ENCODE results near the gene SLC24A1.

SLC24A1 gene

DNA sequence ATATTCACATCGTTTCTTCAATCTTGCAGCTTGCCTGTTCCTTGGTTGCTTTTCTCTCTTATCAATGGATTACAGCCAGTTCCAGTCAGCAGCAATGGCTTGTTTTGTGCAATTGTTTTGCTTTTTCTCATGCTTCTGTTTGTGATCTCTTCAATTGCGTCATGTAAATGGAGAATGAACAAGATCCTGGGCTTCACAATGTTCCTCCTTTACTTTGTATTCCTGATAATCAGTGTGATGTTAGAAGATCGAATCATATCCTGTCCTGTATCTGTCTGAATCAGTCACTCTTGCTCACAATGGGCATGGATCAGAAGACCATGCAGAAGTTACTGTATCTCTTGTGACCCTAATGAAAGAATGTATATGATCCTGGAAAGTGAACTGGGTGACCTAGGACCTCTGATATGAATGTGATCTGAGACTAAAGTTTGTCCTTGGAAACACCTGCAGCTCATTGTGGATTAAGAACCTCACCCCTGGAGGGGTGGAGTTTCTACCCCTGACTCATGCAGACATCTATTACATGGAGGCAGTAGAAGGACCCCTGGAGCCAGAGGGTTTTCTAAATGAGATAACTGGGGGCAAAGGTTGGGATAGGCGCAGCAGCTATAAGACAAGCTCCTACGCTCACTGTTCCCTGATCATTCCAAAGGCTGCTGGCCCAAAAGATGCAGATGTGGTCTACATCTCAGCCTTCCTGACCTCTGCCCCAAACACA, 32.2 kb downstream of the SLC24A1 start:
- DNase-seq = no peak

- no peak for DNase-seq
These were observed 33.3 kb downstream of the SLC24A1 start for GRCh38 chr15:65655026-65655425.

DNA sequence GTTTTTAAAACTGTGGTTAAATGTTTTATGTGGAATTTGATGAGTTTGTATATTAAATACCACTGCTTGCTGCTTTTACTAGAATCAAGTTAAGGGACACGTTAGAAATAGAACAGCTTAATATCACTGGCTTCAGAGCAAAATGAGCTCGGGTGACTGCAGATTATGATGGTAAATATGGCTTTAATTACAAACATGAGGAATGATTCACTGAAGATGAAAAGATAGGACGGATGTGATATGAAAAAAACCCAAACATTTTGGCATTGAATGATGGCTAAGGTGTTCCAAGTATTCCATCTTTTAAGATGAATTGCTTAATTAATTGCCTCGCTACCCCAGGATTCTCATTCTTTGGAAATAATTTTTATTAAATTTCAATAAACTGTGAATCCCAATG, 33.7 kb downstream of the SLC24A1 start:
- DNase-seq = no peak

GRCh38 chr15:65659502-65660052, 37.8 kb downstream of the SLC24A1 start:
- DNase-seq = no peak

GRCh38 chr15:65660927-65661326, 39.2 kb downstream of the SLC24A1 start:
- no peak for DNase-seq

- no peak for DNase-seq
These were observed 41.8 kb downstream of the SLC24A1 start for GRCh38 chr15:65663521-65663920.

GRCh38 chr15:65666257-65666656, 44.5 kb downstream of the SLC24A1 start:
- no peak for DNase-seq

DNA sequence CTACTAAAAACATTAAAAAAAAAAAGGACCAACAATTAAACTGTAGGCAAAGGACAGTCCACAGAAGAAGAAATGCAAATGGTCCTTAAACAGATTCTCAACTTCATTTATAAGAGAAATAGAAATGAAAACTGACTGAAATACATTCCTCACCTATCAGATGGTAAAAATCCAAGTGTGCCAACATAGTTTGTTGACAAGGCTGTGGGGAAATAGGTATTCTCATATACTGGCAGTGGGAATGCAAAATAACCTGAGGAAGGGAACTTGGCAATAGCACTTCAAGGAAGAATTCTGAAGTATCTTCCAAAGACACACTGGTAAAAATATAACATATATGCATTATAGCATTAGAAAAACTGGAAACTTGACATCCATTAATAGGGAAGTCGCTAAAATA, 53.8 kb downstream of the SLC24A1 start:
- no peak for DNase-seq

DNA sequence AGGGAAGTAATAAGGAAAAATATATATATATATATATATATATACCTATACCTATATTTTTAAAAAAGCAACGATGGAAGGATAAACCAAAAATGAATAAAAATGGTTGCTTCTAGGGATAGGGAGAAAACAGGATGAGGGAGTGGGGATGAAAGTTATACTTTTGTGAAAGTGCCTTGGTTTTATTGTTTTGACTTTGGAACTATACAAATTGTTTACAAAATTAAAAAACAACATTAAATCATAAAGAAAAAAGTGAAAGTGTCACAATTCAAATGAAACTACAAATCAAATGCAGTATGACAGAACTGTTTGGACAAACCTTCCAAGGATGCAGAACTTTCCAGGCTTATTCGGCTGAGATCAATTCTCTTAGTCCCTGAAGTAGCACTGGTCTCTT, 54.4 kb downstream of the SLC24A1 start:
- DNase-seq = no peak

GRCh38 chr15:65680544-65680943, 58.8 kb downstream of the SLC24A1 start:
- no peak for DNase-seq

DNA sequence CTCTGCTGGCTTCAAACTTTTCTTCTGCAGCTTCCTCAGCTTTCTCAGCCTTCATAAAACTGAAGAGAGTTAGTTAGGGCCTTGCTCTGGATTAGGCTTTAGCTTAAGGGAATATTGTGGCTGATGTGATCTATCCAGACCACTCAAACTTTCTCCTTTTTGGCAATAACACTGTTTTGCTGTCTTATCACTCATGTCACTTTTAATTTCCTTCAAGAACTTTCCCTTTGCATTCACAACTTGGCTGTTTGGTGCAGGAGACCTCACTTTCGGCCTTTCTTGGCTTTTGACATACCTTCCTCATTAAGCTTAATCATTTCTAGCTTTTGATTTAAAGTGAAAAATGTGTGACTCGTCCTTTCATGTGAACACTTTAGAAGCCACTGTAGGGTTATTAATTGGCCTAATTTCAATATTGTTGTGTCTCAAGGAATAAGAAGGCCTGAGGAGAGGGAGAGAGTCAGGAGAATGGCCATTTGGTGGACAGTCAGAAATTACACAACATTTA, 60.7 kb downstream of the SLC24A1 start:
- DNase-seq = no peak

DNA sequence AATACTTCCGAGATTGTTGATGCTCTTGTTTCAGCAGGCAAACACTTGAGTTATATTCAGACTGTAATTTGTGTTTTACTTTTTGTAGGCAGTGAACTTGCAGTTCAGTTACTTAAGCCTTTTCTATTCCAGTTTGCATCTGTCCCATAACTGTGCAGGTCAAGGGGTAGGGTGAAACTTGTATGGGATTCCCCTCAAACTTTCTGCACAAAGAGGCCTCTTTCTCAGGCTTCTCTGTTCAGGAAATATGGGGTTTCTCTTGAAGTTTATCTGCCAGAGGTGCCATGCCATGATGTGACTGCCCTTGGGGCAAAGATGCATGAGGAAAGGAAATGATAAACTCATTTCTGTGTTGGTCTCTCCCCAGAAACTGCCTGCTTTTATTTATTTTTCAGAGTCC, 66.7 kb downstream of the SLC24A1 start:
- DNase-seq = no peak

GRCh38 chr15:65690173-65690572, 68.4 kb downstream of the SLC24A1 start:
- no peak for DNase-seq

DNA sequence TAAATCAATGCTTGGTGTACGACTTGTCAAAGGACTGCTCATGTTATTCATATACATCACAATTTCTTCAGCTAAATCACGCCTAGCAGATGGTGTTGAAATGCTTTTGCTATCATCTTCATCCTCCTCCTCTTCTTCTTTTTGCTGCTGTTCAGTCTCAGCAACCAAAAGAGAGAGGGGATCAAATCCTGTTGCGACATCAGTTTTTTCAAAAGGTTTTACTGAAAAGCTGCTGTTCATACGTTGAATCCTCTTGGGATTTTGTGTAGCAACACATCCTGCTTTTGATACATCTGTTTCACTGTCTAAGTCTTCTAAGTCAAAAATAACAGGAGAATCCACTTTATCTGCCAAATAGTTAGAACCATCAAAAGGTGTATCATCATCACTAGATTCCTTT, 69.0 kb downstream of the SLC24A1 start:
- no peak for DNase-seq

DNA sequence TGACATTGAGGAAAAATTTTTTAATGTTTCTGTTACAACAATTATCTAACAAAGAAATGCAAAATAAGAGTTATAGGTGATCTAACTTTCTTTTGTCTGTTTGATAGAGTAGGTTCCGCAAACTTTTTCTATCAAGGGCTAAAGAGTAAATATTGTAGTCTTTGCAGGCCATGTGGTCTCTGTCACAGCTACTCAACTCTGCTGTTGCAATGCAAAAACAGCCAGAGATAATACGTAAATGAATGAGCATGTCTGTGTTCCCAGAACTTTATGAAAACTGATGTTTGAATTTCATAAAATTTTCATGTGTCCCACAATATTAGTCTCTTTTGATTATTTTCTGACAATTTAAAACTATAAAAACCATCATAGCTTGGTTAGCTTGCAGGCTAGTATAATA, 73.3 kb downstream of the SLC24A1 start:
- no peak for DNase-seq
